Measurements from ENCODE around the gene ZER1. TPM values are rescaled to one million over a fixed set of nuclear protein-coding genes. Genes with fewer than 3 reads are reported as not detected.

The ZER1 gene
- total and polyA plus RNA-seq, 5 experiments from 2014 or later: 34.7 to 50.3 (median 46.9) TPM

GRCh38 chr9:128762671-128763449 is 8.9 kb downstream of the ZER1 start:
- DNase-seq: no peak
- Mint-ChIP-seq H3K4me3 (no peak overlapping the region), H3K27me3 (no peaks in the 10 kb centered on the region), H3K9me3 (no peaks in the 10 kb centered on the region), H3K27ac (peak overlapping the region in 6 of 10 donors; percentile 24 to 76 (median 62)), H3K36me3 (peaks cover 0 to 20% (median 3%) of the 10 kb centered on the region in 3 donors), H3K4me1 (peaks cover 14 to 43% (median 22%) of the 10 kb centered on the region in 4 donors)
- POLR2A ChIA-PET: interaction anchor here (0.7 to 1.5 kb wide), 2 partner anchors 9 to 81 kb away, joined by 3 to 4 read pairs; partner anchors contain the start of gene ZER1
- no peak for ATAC-seq

- Mint-ChIP-seq H3K9me3 (no peaks in the 10 kb centered on the region), H3K4me3 (no peak overlapping the region), H3K36me3 (peaks cover 0 to 14% (median 0%) of the 10 kb centered on the region in 3 donors), H3K27me3 (no peaks in the 10 kb centered on the region), H3K4me1 (peaks cover 3 to 16% (median 6%) of the 10 kb centered on the region in 4 donors), H3K27ac (peak overlapping the region in 2 of 10 donors; percentile 29 to 30)
- POLR2A ChIA-PET: interaction anchor here (0.7 kb wide), 1 partner anchor 32 kb away, joined by 4 read pairs; no protein-coding TSS in a partner anchor
- ATAC-seq: no peak
- no peak for DNase-seq
Observed at GRCh38 chr9:128757602-128758001, 14.1 kb downstream of the ZER1 start.

DNA sequence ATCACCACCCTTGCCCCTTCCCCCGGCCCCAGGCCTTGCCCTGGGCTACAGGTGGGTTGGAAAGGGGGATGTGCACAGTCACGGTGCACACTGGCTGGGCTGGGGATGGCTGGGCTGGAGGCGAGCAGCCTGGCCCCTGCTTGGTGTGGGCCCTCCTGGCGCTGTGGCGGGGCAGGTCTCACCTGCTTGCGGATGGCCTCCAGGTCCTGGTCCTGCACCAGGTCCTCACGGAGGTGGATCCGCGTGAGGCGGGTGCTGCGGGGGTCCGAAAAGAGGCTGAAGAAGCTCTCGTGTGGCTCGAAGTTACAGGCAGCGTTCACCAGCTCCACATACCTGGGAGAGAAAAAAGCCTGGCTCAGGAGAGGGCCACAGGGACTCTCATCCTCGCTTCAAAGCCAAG is 18.1 kb downstream of the ZER1 start:
- DNase-seq: no peak
- Mint-ChIP-seq H3K4me3 (no peak overlapping the region), H3K27ac (no peak overlapping the region), H3K9me3 (no peaks in the 10 kb centered on the region), H3K36me3 (peaks cover 0 to 35% (median 3%) of the 10 kb centered on the region in 3 donors), H3K27me3 (no peaks in the 10 kb centered on the region), H3K4me1 (peaks cover 0 to 13% (median 5%) of the 10 kb centered on the region in 4 donors)
- ATAC-seq: no peak
- POLR2A ChIA-PET: interaction anchor here (0.6 kb wide), 1 partner anchor 195 kb away, joined by 5 read pairs; no protein-coding TSS in a partner anchor

- peak overlapping the region in 1 of 10 donors; percentile 13 for H3K27ac Mint-ChIP-seq
- POLR2A ChIA-PET: no interaction called here
- H3K9me3 Mint-ChIP-seq: no peaks in the 10 kb centered on the region
- peaks cover 0 to 50% (median 6%) of the 10 kb centered on the region in 3 donors for H3K36me3 Mint-ChIP-seq
- H3K27me3 Mint-ChIP-seq: no peaks in the 10 kb centered on the region
- no peak for DNase-seq
- ATAC-seq: no peak
- no peak overlapping the region for H3K4me3 Mint-ChIP-seq
- H3K4me1 Mint-ChIP-seq: peaks cover 0 to 4% (median 3%) of the 10 kb centered on the region in 4 donors
Observed at GRCh38 chr9:128750926-128751595, 20.7 kb downstream of the ZER1 start.

DNA sequence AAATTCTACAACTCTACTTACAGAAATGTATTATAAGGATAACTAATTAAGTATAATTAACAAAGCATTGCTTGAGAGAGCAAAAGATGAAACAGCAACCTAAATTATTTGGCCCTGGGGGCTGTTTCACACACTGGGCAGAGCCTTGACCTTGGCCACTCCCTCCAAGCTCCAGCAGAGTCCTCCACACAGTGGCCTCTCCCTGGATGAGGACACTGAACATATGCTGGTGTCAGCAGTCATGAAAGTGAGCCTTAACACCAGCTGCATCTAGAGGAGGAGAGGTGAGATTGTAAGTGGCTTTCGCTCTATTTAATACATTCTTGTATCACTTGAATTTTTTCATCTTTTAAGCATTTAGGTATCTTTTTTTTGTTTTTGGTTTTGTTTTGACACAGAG is 24.5 kb downstream of the ZER1 start:
- H3K9me3 Mint-ChIP-seq: no peaks in the 10 kb centered on the region
- POLR2A ChIA-PET: no interaction called here
- no peaks in the 10 kb centered on the region for H3K27me3 Mint-ChIP-seq
- no peak for DNase-seq
- peak overlapping the region in 1 of 10 donors; percentile 43 for H3K27ac Mint-ChIP-seq
- H3K4me3 Mint-ChIP-seq: no peak overlapping the region
- no peaks in the 10 kb centered on the region for H3K4me1 Mint-ChIP-seq
- peaks cover 0 to 37% (median 11%) of the 10 kb centered on the region in 3 donors for H3K36me3 Mint-ChIP-seq
- ATAC-seq: no peak

DNA sequence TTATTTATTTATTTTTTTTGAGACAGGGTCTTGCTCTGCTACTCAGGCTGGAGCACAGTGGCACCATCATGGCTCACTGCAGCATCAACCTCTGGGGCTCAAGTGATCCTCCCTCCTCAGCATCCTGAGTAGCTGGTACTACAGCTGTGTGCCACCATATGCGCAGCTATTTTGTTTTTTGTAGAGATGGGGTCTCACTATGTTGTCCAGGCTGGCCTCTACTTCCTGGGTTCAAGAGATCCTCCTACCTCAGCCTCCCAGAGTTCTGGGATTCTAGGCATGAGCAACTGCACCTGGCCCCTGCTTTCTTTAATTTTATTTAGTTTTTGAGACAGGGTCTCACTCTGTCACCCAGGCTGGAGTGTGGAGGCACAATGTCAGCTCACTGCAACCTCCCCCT is 28.3 kb downstream of the ZER1 start:
- no peak for DNase-seq
- Mint-ChIP-seq H3K4me1 (no peaks in the 10 kb centered on the region), H3K9me3 (no peaks in the 10 kb centered on the region), H3K27ac (peak overlapping the region in 1 of 10 donors; percentile 37), H3K27me3 (no peaks in the 10 kb centered on the region), H3K36me3 (peaks cover 0 to 48% (median 13%) of the 10 kb centered on the region in 3 donors), H3K4me3 (no peak overlapping the region)
- POLR2A ChIA-PET: interaction anchor here (0.7 kb wide), 1 partner anchor 111 kb away, joined by 4 read pairs; no protein-coding TSS in a partner anchor
- no peak for ATAC-seq

- Mint-ChIP-seq H3K36me3 (peaks cover 0 to 45% (median 13%) of the 10 kb centered on the region in 3 donors), H3K27me3 (no peaks in the 10 kb centered on the region)
- POLR2A ChIA-PET: no interaction called here
Observed at GRCh38 chr9:128742401-128742800, 29.3 kb downstream of the ZER1 start.

DNA sequence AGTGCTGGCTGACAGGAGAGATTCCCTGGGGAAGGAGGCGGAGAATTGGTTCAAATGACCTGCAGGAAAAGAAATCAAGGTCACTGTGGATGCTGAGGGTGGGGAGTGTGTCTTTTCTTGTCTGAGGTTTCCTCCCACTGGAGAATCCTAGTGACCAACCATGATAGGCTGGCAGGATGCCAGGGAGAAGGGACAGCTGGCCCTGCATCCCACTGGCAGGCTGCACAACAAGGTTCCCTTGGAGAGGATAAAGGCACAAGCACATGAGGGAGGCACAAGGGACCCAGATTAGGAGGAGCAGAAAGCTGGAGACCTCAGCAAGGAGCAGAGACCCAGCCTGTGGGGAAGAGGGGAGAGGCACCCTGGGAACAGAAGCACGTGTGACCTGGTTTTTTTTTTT is 36.4 kb downstream of the ZER1 start:
- Mint-ChIP-seq H3K4me3 (no peak overlapping the region), H3K36me3 (peaks cover 0 to 53% (median 9%) of the 10 kb centered on the region in 3 donors), H3K27ac (peak overlapping the region in 1 of 10 donors; percentile 27), H3K27me3 (no peaks in the 10 kb centered on the region), H3K4me1 (peaks cover 0 to 4% (median 0%) of the 10 kb centered on the region in 4 donors), H3K9me3 (no peaks in the 10 kb centered on the region)
- POLR2A ChIA-PET: interaction anchor here (0.6 kb wide), 1 partner anchor 19 kb away, joined by 6 read pairs; no protein-coding TSS in a partner anchor
- DNase-seq: no peak
- no peak for ATAC-seq

More at GRCh38 chr9:128742401-128742800, 29.3 kb downstream of the ZER1 start:
- Mint-ChIP-seq H3K4me3 (no peak overlapping the region), H3K4me1 (no peaks in the 10 kb centered on the region), H3K9me3 (no peaks in the 10 kb centered on the region), H3K27ac (no peak overlapping the region)
- no peak for ATAC-seq
- DNase-seq: no peak

DNA sequence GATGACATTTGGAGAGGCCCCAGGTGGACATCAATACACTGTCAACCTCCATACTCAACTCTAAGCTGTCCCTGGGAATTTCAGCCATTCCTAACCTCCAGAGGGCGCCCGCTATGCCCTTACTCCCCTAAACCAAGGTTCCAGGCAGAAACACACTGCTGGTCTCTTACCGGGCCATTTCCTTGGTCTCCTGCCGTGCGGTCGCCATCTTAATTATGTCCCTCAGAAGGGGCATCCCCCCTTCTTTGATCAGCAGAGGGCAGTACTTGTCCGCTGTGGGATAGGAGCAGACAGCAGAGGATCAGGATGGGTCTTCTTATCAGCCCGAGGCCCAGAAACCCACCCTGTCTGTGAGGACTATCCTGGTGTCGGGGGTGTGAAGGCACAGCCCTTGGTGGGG is 38.5 kb downstream of the ZER1 start:
- Mint-ChIP-seq H3K27me3 (no peaks in the 10 kb centered on the region), H3K9me3 (no peaks in the 10 kb centered on the region), H3K4me3 (no peak overlapping the region), H3K27ac (no peak overlapping the region), H3K4me1 (peaks cover 0 to 6% (median 0%) of the 10 kb centered on the region in 4 donors), H3K36me3 (peaks cover 0 to 38% (median 5%) of the 10 kb centered on the region in 3 donors)
- DNase-seq: no peak
- ATAC-seq: peak in 1 of 2 donors; percentile 46
- POLR2A ChIA-PET: no interaction called here

DNA sequence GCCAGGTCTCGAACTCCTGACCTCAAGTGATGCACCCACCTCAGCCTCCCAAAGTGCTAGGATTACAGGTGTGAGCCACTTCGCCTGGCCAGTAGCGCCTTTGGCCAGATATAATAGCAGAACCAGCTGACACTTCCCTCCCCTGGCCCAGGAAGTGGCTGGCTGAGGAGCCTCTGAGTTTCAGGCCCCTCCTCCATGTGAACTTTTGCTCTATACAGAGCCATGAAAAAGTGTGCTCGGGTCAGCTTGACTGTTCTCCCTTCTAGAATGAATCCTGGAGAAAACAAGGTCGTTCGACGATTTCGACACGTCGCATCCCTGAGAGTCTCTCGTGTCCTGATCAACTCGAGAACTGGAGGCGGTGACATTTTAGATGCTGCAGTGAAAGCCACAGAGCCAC is 39.2 kb downstream of the ZER1 start:
- DNase-seq: no peak
- peaks cover 0 to 37% (median 5%) of the 10 kb centered on the region in 3 donors for H3K36me3 Mint-ChIP-seq
- no peak overlapping the region for H3K4me3 Mint-ChIP-seq
- H3K27me3 Mint-ChIP-seq: no peaks in the 10 kb centered on the region
- H3K9me3 Mint-ChIP-seq: no peaks in the 10 kb centered on the region
- peaks cover 0 to 7% (median 4%) of the 10 kb centered on the region in 4 donors for H3K4me1 Mint-ChIP-seq
- ATAC-seq: no peak
- POLR2A ChIA-PET: interaction anchor here (0.7 kb wide), 1 partner anchor 20 kb away, joined by 3 read pairs; no protein-coding TSS in a partner anchor
- no peak overlapping the region for H3K27ac Mint-ChIP-seq

GRCh38 chr9:128731691-128732090 is 40.0 kb downstream of the ZER1 start:
- Mint-ChIP-seq H3K27ac (no peak overlapping the region), H3K27me3 (no peaks in the 10 kb centered on the region), H3K4me1 (peaks cover 0 to 12% (median 9%) of the 10 kb centered on the region in 4 donors), H3K4me3 (no peak overlapping the region), H3K36me3 (peaks cover 0 to 34% (median 2%) of the 10 kb centered on the region in 3 donors), H3K9me3 (no peaks in the 10 kb centered on the region)
- ATAC-seq (no peak), DNase-seq (no peak)
- POLR2A ChIA-PET: no interaction called here

DNA sequence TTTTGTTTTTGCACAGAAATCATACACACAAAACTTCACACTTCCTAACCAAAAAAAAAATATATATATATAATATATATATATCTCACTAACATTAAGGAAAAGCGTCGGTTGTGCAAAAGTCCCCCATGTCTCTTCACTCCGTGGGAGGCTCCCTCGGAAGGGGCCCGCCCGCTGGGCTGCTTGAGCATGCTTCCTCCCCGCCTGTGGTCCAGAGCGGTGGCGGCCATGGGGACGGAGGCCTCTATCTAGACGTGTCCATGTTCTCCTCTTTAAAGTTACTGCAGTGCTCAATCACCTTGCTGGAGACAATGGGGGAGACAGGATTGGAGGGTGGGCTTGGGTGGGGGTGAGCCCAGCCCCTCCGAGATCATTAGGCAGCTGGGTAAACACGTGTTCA is 40.6 kb downstream of the ZER1 start:
- Mint-ChIP-seq H3K36me3 (peaks cover 0 to 34% (median 2%) of the 10 kb centered on the region in 3 donors), H3K4me1 (peaks cover 0 to 14% (median 10%) of the 10 kb centered on the region in 4 donors), H3K27ac (peak overlapping the region in 1 of 10 donors; percentile 55), H3K4me3 (no peak overlapping the region), H3K9me3 (no peaks in the 10 kb centered on the region), H3K27me3 (no peaks in the 10 kb centered on the region)
- ATAC-seq (no peak), DNase-seq (no peak)
- POLR2A ChIA-PET: interaction anchor here (0.6 kb wide), 1 partner anchor 218 kb away, joined by 3 read pairs; no protein-coding TSS in a partner anchor

All from naive thymus-derived CD8-positive, alpha-beta T cell (primary cell).